GM12878 (cell line): ENCODE measurements around the gene TTC16. TPM values are rescaled to one million over a fixed set of nuclear protein-coding genes. Genes with fewer than 3 reads are reported as not detected.

Source experiments
- ATAC-seq: fragments of 200-7000 bp; cut with Tn5 transposase; 3 replicates; pipeline ENCODE4 v1.9.1; 2020; ENCODE audit warnings: mild to moderate bottlenecking, moderate library complexity
- BruUV-seq: library from RNA; stranded (reverse); fragments of 400-500 nt; replicated peaks from 2 replicates; lab custom pipeline; 2021; lab: Mats Ljungman, UMichigan
- CTCF ChIA-PET: fragments of 300-600 bp; sonication (Branson Sonifier 250); formaldehyde crosslinking; extraction: SDS; loops from one replicate; lab custom pipeline; 2021; ENCODE audit warnings: inconsistent platforms; lab: Yijun Ruan, JAX
- POLR2A ChIA-PET: fragments of 350-600 bp; formaldehyde crosslinking; extraction: SDS; loops from one replicate; lab custom pipeline; 2021; ENCODE audit warnings: inconsistent platforms; lab: Charles Lee
- RAD21 ChIA-PET: fragments of 300-600 bp; sonication (Branson Sonifier 250); formaldehyde crosslinking; loops from one replicate; lab custom pipeline; 2023; ENCODE audit warnings: antibody characterized with exemption; ENCODE audit not compliant: unreplicated experiment; lab: Charles Lee
- SMC1A ChIA-PET: fragments of 300-600 bp; sonication (Branson Sonifier 250); formaldehyde crosslinking; loops from one replicate; lab custom pipeline; 2023; ENCODE audit not compliant: unreplicated experiment, uncharacterized antibody; lab: Charles Lee
- DNase-seq: peaks from one replicate; pipeline ENCODE4 v3.0.0-alpha.2; 2011; ENCODE audit warnings: low read depth, low spot score
- FAIRE-seq: peaks from 3 replicates; lab custom pipeline; 2011; peaks lifted over from hg19 to GRCh38; lab: Jason Lieb, UNC
- H2AFZ ChIP-seq: 2 replicates; pipeline ENCODE4 v1.6.0; 2011; ENCODE audit warnings: low read depth, low read length, control low read depth; ENCODE audit not compliant: control insufficient read depth
- H3K27ac ChIP-seq: 2 replicates; pipeline ENCODE4 v1.5.1; 2011; ENCODE audit warnings: control low read depth; ENCODE audit not compliant: control insufficient read depth, insufficient read depth
- H3K27me3 ChIP-seq, 2 experiments: replicated peaks in 1 of 2; 2 replicates each; pipeline versions ENCODE4 v1.6.0 to v1.6.1; 2011; ENCODE audit warnings: low read length in 1 of 2; ENCODE audit not compliant: control insufficient read depth in 2 of 2, insufficient read depth in 2 of 2
- H3K36me3 ChIP-seq, 2 experiments: 2 replicates each; pipeline ENCODE4 v1.5.1; 2011; ENCODE audit warnings: low read length in 1 of 2; ENCODE audit not compliant: control insufficient read depth in 2 of 2, insufficient read depth in 2 of 2
- H3K4me1 ChIP-seq: 2 replicates; pipeline ENCODE4 v1.6.1; 2011; ENCODE audit warnings: mild to moderate bottlenecking, low read length, moderate library complexity, mixed read lengths; ENCODE audit not compliant: control insufficient read depth, insufficient read depth
- H3K4me2 ChIP-seq: 2 replicates; pipeline ENCODE4 v1.6.0; 2011; ENCODE audit warnings: control low read depth; ENCODE audit not compliant: control insufficient read depth, insufficient read depth
- H3K4me3 ChIP-seq: fragments of 200-600 bp; sonication (generic); 2 replicates; pipeline ENCODE4 v1.5.1; 2016
- H3K79me2 ChIP-seq: 2 replicates; pipeline ENCODE4 v1.6.0; 2011; ENCODE audit warnings: low read length; ENCODE audit not compliant: control insufficient read depth, insufficient read depth
- H3K9ac ChIP-seq: 2 replicates; pipeline ENCODE4 v1.8.0; 2011; ENCODE audit warnings: low read length, control low read depth, mixed read lengths; ENCODE audit not compliant: control insufficient read depth, insufficient read depth
- H3K9me3 ChIP-seq: replicated peaks from 3 replicates; pipeline ENCODE4 v1.5.1; 2011; ENCODE audit warnings: mild to moderate bottlenecking, low read length; ENCODE audit not compliant: control insufficient read depth, insufficient read depth
- H4K20me1 ChIP-seq: 2 replicates; pipeline ENCODE4 v1.6.0; 2011; ENCODE audit not compliant: control insufficient read depth, insufficient read depth
- BMI1 ChIP-seq: fragments of 450-650 bp; IDR thresholded peaks from 2 replicates; pipeline ENCODE4 v1.6.1; 2016; ENCODE audit warnings: mild to moderate bottlenecking, moderate library complexity, borderline replicate concordance
- CEBPZ ChIP-seq: fragments of 150-350 bp; IDR thresholded peaks from 2 replicates; pipeline ENCODE4 v1.6.1; 2016; ENCODE audit warnings: low read depth, low read length
- CHD1 ChIP-seq: IDR thresholded peaks from 2 replicates; pipeline ENCODE4 v1.6.1; 2012; ENCODE audit warnings: low read depth, low read length, improper control_type of control experiment
- E4F1 ChIP-seq: fragments of 450-650 bp; IDR thresholded peaks from 2 replicates; pipeline ENCODE4 v1.6.1; 2018; ENCODE audit warnings: borderline replicate concordance, mild to moderate bottlenecking; ENCODE audit not compliant: partially characterized antibody
- ESRRA ChIP-seq: IDR thresholded peaks from 2 replicates; pipeline ENCODE4 v1.6.1; 2012; ENCODE audit warnings: mild to moderate bottlenecking, low read length, improper control_type of control experiment
- EZH2 ChIP-seq: IDR thresholded peaks from 2 replicates; pipeline ENCODE4 v1.6.1; 2012; ENCODE audit warnings: low read depth, mild to moderate bottlenecking, control low read depth, inconsistent platforms, low read length, borderline replicate concordance; ENCODE audit not compliant: control insufficient read depth
- JUNB ChIP-seq: IDR thresholded peaks from 2 replicates; pipeline ENCODE4 v1.6.1; 2016; ENCODE audit warnings: antibody characterized with exemption, mild to moderate bottlenecking
- MXI1 ChIP-seq: fragments of 150-350 bp; IDR thresholded peaks from 2 replicates; pipeline ENCODE4 v1.6.1; 2011; ENCODE audit warnings: low read depth, mild to moderate bottlenecking, inconsistent platforms, low read length, improper control_type of control experiment
- PML ChIP-seq: IDR thresholded peaks from 2 replicates; pipeline ENCODE4 v1.6.1; 2012; ENCODE audit warnings: low read length, inconsistent platforms
- SREBF2 ChIP-seq: IDR thresholded peaks from 2 replicates; pipeline ENCODE4 v1.6.1; 2012; ENCODE audit warnings: mild to moderate bottlenecking, low read length
- ZBTB33 ChIP-seq: fragments of 450-650 bp; IDR thresholded peaks from 2 replicates; pipeline ENCODE4 v1.6.1; 2017; ENCODE audit warnings: mild to moderate bottlenecking
- ZBTB40 ChIP-seq: fragments of 450-650 bp; IDR thresholded peaks from 2 replicates; pipeline ENCODE4 v1.6.1; 2016; ENCODE audit warnings: mild to moderate bottlenecking, moderate library complexity, borderline replicate concordance
- ZNF622 ChIP-seq: fragments of 450-650 bp; IDR thresholded peaks from 2 replicates; pipeline ENCODE4 v1.6.1; 2017; ENCODE audit warnings: mild to moderate bottlenecking, inconsistent platforms
- WGBS: methylation state at CpG from one replicate; pipeline ENCODE4 v1.1.6; 2016; ENCODE audit warnings: low lambda C conversion rate; ENCODE audit not compliant: insufficient replicate concordance, insufficient coverage; ENCODE audit errors: missing lambda C conversion rate; 5-methylcytosine and 5-hydroxymethylcytosine counted together
- in situ Hi-C: fragments of 300-500 bp; cut with MboI; formaldehyde crosslinking; loops from 9 replicates; pipeline ENCODE4 v1.14.3; 2018; ENCODE audit warnings: mixed read lengths
- intact Hi-C: fragments of 100-400 bp; cut with micrococcal nuclease; formaldehyde crosslinking; loops from one replicate; pipeline ENCODE4 v1.14.2; 2022; ENCODE audit not compliant: unreplicated experiment
- polyA plus RNA-seq, 11 experiments: library from polyadenylated mRNA; depleted of rRNA in 4 of 11; unstranded in 6 of 11; stranded (reverse) in 5 of 11; fragments of >200 nt; fragmentation: Nextera tagmentation in 4 of 11; fragmentation: Illumina TruSeq in 1 of 11; extraction: Ambion mirVana in 4 of 11; extraction: Trizol in 1 of 11; gene quantifications; 1 replicate in 1 of 11; 2 replicates in 10 of 11; pipeline versions ENCODE4 v1.2.1 to v1.2.3, GENCODE V29; 2011 to 2016; ENCODE audit warnings: inconsistent platforms in 2 of 11, missing spikeins in 2 of 11, low read depth in 1 of 11
- total RNA-seq, 4 experiments: library from RNA; depleted of rRNA in 3 of 4; stranded (reverse); fragments of >200 nt in 3 of 4; fragmentation: Illumina TruSeq in 1 of 4; extraction: Trizol in 1 of 4; gene quantifications; 2 replicates each; pipeline versions ENCODE4 v1.2.1 to v1.2.3, GENCODE V29; 2013 to 2021

The TTC16 gene
- total and polyA plus RNA-seq, 10 of the 15 experiments (the other 5 are each of a cell fraction or from before 2014, with no cell fraction given) = 0.03 TPM; not detected in 9

GRCh38 chr9:127698386-127698785, 17.5 kb upstream of the TTC16 start:
- no peak overlapping the region for H3K4me3 ChIP-seq
- TF ChIP-seq JUNB = no peak
- TF ChIP-seq EZH2 = no peak
- no peak for TF ChIP-seq ZBTB33
- no peak for TF ChIP-seq CHD1
- TF ChIP-seq SREBF2 = no peak
- no peak for TF ChIP-seq ZBTB40
- no peak for TF ChIP-seq E4F1
- no peak for TF ChIP-seq MXI1
- no peak for TF ChIP-seq PML
- no peak for TF ChIP-seq BMI1
- no peak for TF ChIP-seq ESRRA
- TF ChIP-seq CEBPZ = no peak
- TF ChIP-seq ZNF622 = no peak

More at GRCh38 chr9:127698386-127698785, 17.5 kb upstream of the TTC16 start:
- Histone ChIP-seq H3K9me3 (no peaks in the 10 kb centered on the region), H4K20me1 (no peaks in the 10 kb centered on the region), H3K27ac (no peak overlapping the region), H3K4me2 (no peak overlapping the region), H2AFZ (no peak overlapping the region), H3K36me3 (no peaks in the 10 kb centered on the region), H3K27me3 (no peaks in the 10 kb centered on the region), H3K79me2 (no peaks in the 10 kb centered on the region), H3K4me1 (peaks cover 4% of the 10 kb centered on the region; the same call in 1 of the 2 replicates), H3K9ac (no peak overlapping the region)
- 96% methylated on average over 5 of the region's 5 CpGs for WGBS
- DNase-seq (no peak), FAIRE-seq (no peak), ATAC-seq (no peak)
- CTCF ChIA-PET = interaction anchor here (0.5 kb wide), 1 partner anchor 62 kb away, joined by 3 read pairs; no protein-coding TSS in a partner anchor
- in situ Hi-C loops (no loop called here), intact Hi-C loops (no loop called here)
- no TSS peak for BruUV-seq
- SMC1A ChIA-PET = no interaction called here
- POLR2A ChIA-PET = interaction anchor here (0.6 kb wide), 1 partner anchor 20 kb away, joined by 4 read pairs; no protein-coding TSS in a partner anchor
- RAD21 ChIA-PET = no interaction called here
